SH-SY5Y (cell line): ENCODE measurements around the gene TTC28.

ENCODE experiments used
- GATA2 ChIP-seq: IDR thresholded peaks from 2 replicates; pipeline ENCODE4 v1.6.1; 2011; ENCODE audit warnings: mild to moderate bottlenecking, low read depth, low read length
- GATA3 ChIP-seq: IDR thresholded peaks from 2 replicates; pipeline ENCODE4 v1.6.1; 2011; ENCODE audit warnings: low read depth, mild to moderate bottlenecking, low read length, moderate library complexity

Gene TTC28

GRCh38 chr22:28410050-28410816 is 269.4 kb downstream of the TTC28 start:
- TF ChIP-seq GATA3, result no peak
- TF ChIP-seq GATA2, result no peak

GRCh38 chr22:28408709-28409108 is 270.9 kb downstream of the TTC28 start:
- TF ChIP-seq GATA2 (no peak), GATA3 (no peak)

GRCh38 chr22:28407645-28408044 is 272.0 kb downstream of the TTC28 start:
- TF ChIP-seq GATA3, result no peak
- no peak for TF ChIP-seq GATA2

- TF ChIP-seq GATA2, result no peak
These were observed 273.4 kb downstream of the TTC28 start for GRCh38 chr22:28406246-28406645.

- TF ChIP-seq GATA3 (no peak), GATA2 (no peak)
These were observed 274.1 kb downstream of the TTC28 start for GRCh38 chr22:28405588-28405987.

- no peak for TF ChIP-seq GATA3
These were observed 277.1 kb downstream of the TTC28 start for GRCh38 chr22:28402539-28402938.

- TF ChIP-seq GATA3 (no peak), GATA2 (no peak)
These were observed 277.6 kb downstream of the TTC28 start for GRCh38 chr22:28402060-28402459.

GRCh38 chr22:28398981-28399380 is 280.7 kb downstream of the TTC28 start:
- no peak for TF ChIP-seq GATA2
- TF ChIP-seq GATA3, result no peak

GRCh38 chr22:28398355-28398754 is 281.3 kb downstream of the TTC28 start:
- TF ChIP-seq GATA2 (no peak), GATA3 (no peak)

GRCh38 chr22:28397306-28397705 is 282.3 kb downstream of the TTC28 start:
- TF ChIP-seq GATA2 (no peak), GATA3 (no peak)

- TF ChIP-seq GATA3 (no peak), GATA2 (no peak)
These were observed 283.5 kb downstream of the TTC28 start for GRCh38 chr22:28395920-28396753.

GRCh38 chr22:28395520-28395919 is 284.1 kb downstream of the TTC28 start:
- no peak for TF ChIP-seq GATA2
- no peak for TF ChIP-seq GATA3

GRCh38 chr22:28394513-28395110 is 285.0 kb downstream of the TTC28 start:
- TF ChIP-seq GATA3 (no peak), GATA2 (no peak)

- no peak for TF ChIP-seq GATA3
- no peak for TF ChIP-seq GATA2
These were observed 298.0 kb downstream of the TTC28 start for GRCh38 chr22:28381429-28382167.
